Stomach smooth muscle (tissue), 2 donors: ENCODE data around the gene VOPP1.

Experiments used
- H3K27ac ChIP-seq: one replicate; pipeline ENCODE4 v1.7.0; 2013; ENCODE audit warnings: mild to moderate bottlenecking, low read length, inconsistent platforms
- H3K27me3 ChIP-seq, 2 donors: one replicate each; pipeline ENCODE4 v1.7.0; 2013; ENCODE audit warnings: low read length in 2 of 2; ENCODE audit not compliant: insufficient read depth in 2 of 2, control insufficient read depth in 1 of 2
- H3K36me3 ChIP-seq, 2 donors: one replicate each; pipeline ENCODE4 v1.7.0; 2013; ENCODE audit warnings: low read length in 2 of 2; ENCODE audit not compliant: control insufficient read depth in 2 of 2, insufficient read depth in 2 of 2
- H3K4me1 ChIP-seq: one replicate; pipeline ENCODE4 v1.7.0; 2013; ENCODE audit warnings: low read length; ENCODE audit not compliant: control insufficient read depth, insufficient read depth
- H3K4me3 ChIP-seq, 2 donors: one replicate each; pipeline ENCODE4 v1.7.0; 2013; ENCODE audit warnings: low read length in 2 of 2
- H3K9ac ChIP-seq, 2 donors: one replicate each; pipeline ENCODE4 v1.7.0; 2013; ENCODE audit warnings: low read length in 2 of 2, mild to moderate bottlenecking in 1 of 2
- H3K9me3 ChIP-seq, 2 donors: one replicate each; pipeline ENCODE4 v1.7.0; 2013; ENCODE audit warnings: low read length in 2 of 2; ENCODE audit not compliant: control insufficient read depth in 2 of 2
- donor health status: healthy.
- donor health status: Pancreatic carcinoma.

The VOPP1 gene

GRCh38 chr7:55531536-55531935 is 40.8 kb downstream of the VOPP1 start:
- Histone ChIP-seq H3K4me3 (no peak overlapping the region), H3K9me3 (no peaks in the 10 kb centered on the region), H3K27ac (no peak overlapping the region), H3K36me3 (no peaks in the 10 kb centered on the region), H3K4me1 (peaks cover 13% of the 10 kb centered on the region), H3K9ac (no peak overlapping the region), H3K27me3 (no peaks in the 10 kb centered on the region)

- Histone ChIP-seq H3K27me3 (no peaks in the 10 kb centered on the region), H3K4me3 (no peak overlapping the region), H3K4me1 (peaks cover 2% of the 10 kb centered on the region), H3K9ac (no peak overlapping the region), H3K27ac (no peak overlapping the region), H3K36me3 (no peaks in the 10 kb centered on the region), H3K9me3 (no peaks in the 10 kb centered on the region)
Measured at GRCh38 chr7:55527307-55527706, 45.0 kb downstream of the VOPP1 start.

GRCh38 chr7:55526770-55527169 is 45.5 kb downstream of the VOPP1 start:
- Histone ChIP-seq H3K9ac (no peak overlapping the region), H3K27me3 (no peaks in the 10 kb centered on the region), H3K27ac (no peak overlapping the region), H3K4me1 (peaks cover 6% of the 10 kb centered on the region), H3K36me3 (no peaks in the 10 kb centered on the region), H3K9me3 (no peaks in the 10 kb centered on the region), H3K4me3 (no peak overlapping the region)

GRCh38 chr7:55526329-55526728 is 46.0 kb downstream of the VOPP1 start:
- H3K9me3 ChIP-seq, result no peaks in the 10 kb centered on the region
- H3K4me3 ChIP-seq, result no peak overlapping the region
- no peaks in the 10 kb centered on the region for H3K27me3 ChIP-seq
- H3K4me1 ChIP-seq, result peaks cover 8% of the 10 kb centered on the region
- H3K27ac ChIP-seq, result no peak overlapping the region
- H3K9ac ChIP-seq, result no peak overlapping the region
- no peaks in the 10 kb centered on the region for H3K36me3 ChIP-seq

GRCh38 chr7:55524558-55525310 is 47.6 kb downstream of the VOPP1 start:
- Histone ChIP-seq H3K9ac (no peak overlapping the region), H3K27ac (no peak overlapping the region), H3K36me3 (peaks cover 0 to 3% of the 10 kb centered on the region in 2 donors), H3K4me1 (peaks cover 8% of the 10 kb centered on the region), H3K27me3 (no peaks in the 10 kb centered on the region), H3K9me3 (no peaks in the 10 kb centered on the region), H3K4me3 (no peak overlapping the region)

GRCh38 chr7:55523366-55523765 is 48.9 kb downstream of the VOPP1 start:
- Histone ChIP-seq H3K4me3 (no peak overlapping the region), H3K9me3 (no peaks in the 10 kb centered on the region), H3K4me1 (peaks cover 8% of the 10 kb centered on the region), H3K27me3 (no peaks in the 10 kb centered on the region), H3K27ac (no peak overlapping the region), H3K36me3 (peaks cover under 1 to 8% of the 10 kb centered on the region in 2 donors), H3K9ac (no peak overlapping the region)

- H3K9ac ChIP-seq, result no peak overlapping the region
- H3K27ac ChIP-seq, result no peak overlapping the region
- H3K27me3 ChIP-seq, result no peaks in the 10 kb centered on the region
- H3K4me3 ChIP-seq, result no peak overlapping the region
- no peaks in the 10 kb centered on the region for H3K9me3 ChIP-seq
- H3K4me1 ChIP-seq, result peaks cover 8% of the 10 kb centered on the region
- H3K36me3 ChIP-seq, result peaks cover 7 to 17% of the 10 kb centered on the region in 2 donors
Measured at GRCh38 chr7:55521917-55522902, 50.1 kb downstream of the VOPP1 start.

- H3K4me1 ChIP-seq, result peaks cover 8% of the 10 kb centered on the region
- peaks cover 7 to 17% of the 10 kb centered on the region in 2 donors for H3K36me3 ChIP-seq
- H3K27me3 ChIP-seq, result no peaks in the 10 kb centered on the region
- no peak overlapping the region for H3K9ac ChIP-seq
- H3K9me3 ChIP-seq, result no peaks in the 10 kb centered on the region
- no peak overlapping the region for H3K4me3 ChIP-seq
- no peak overlapping the region for H3K27ac ChIP-seq
Measured at GRCh38 chr7:55521512-55521911, 50.8 kb downstream of the VOPP1 start.

GRCh38 chr7:55520426-55521140 is 51.7 kb downstream of the VOPP1 start:
- peaks cover 17% of the 10 kb centered on the region for H3K4me1 ChIP-seq
- H3K27ac ChIP-seq, result no peak overlapping the region
- H3K9ac ChIP-seq, result no peak overlapping the region
- H3K4me3 ChIP-seq, result no peak overlapping the region
- H3K9me3 ChIP-seq, result no peaks in the 10 kb centered on the region
- H3K27me3 ChIP-seq, result no peaks in the 10 kb centered on the region
- peaks cover 7 to 17% of the 10 kb centered on the region in 2 donors for H3K36me3 ChIP-seq

- Histone ChIP-seq H3K27ac (no peak overlapping the region), H3K27me3 (no peaks in the 10 kb centered on the region), H3K9me3 (no peaks in the 10 kb centered on the region), H3K4me3 (no peak overlapping the region), H3K36me3 (peaks cover 7 to 17% of the 10 kb centered on the region in 2 donors), H3K9ac (no peak overlapping the region), H3K4me1 (peaks cover 24% of the 10 kb centered on the region)
Measured at GRCh38 chr7:55518836-55519235, 53.5 kb downstream of the VOPP1 start.
